ENCODE measurements around the gene SFXN5. TPM values are rescaled to one million over a fixed set of nuclear protein-coding genes. Genes with fewer than 3 reads are reported as not detected.

The SFXN5 gene
- total RNA-seq, 2 donors from 2014 or later, result 7.6 to 10.3 TPM

- Mint-ChIP-seq H3K27me3 (no peaks in the 10 kb centered on the region), H3K9me3 (no peaks in the 10 kb centered on the region), H3K36me3 (ENCODE audit: low read depth) (no peaks in the 10 kb centered on the region), H3K4me1 (no peaks in the 10 kb centered on the region), H3K27ac (no peak overlapping the region), H3K4me3 (no peak overlapping the region)
- no peak for ATAC-seq (replicated peaks)
Observed at GRCh38 chr2:73008766-73009135, 62.8 kb downstream of the SFXN5 start.

- Mint-ChIP-seq H3K36me3 (ENCODE audit: low read depth) (no peaks in the 10 kb centered on the region), H3K27me3 (no peaks in the 10 kb centered on the region), H3K4me1 (no peaks in the 10 kb centered on the region), H3K27ac (no peak overlapping the region), H3K9me3 (no peaks in the 10 kb centered on the region), H3K4me3 (no peak overlapping the region)
- no peak for ATAC-seq (replicated peaks)
Observed at GRCh38 chr2:73007991-73008765, 63.3 kb downstream of the SFXN5 start.

GRCh38 chr2:73006969-73007710 lies 64.4 kb downstream of the SFXN5 start:
- Mint-ChIP-seq H3K9me3 (no peaks in the 10 kb centered on the region), H3K4me3 (no peak overlapping the region), H3K36me3 (ENCODE audit: low read depth) (no peaks in the 10 kb centered on the region), H3K4me1 (no peaks in the 10 kb centered on the region), H3K27ac (no peak overlapping the region), H3K27me3 (no peaks in the 10 kb centered on the region)
- no peak for ATAC-seq (replicated peaks)

GRCh38 chr2:73004889-73005596 lies 66.5 kb downstream of the SFXN5 start:
- Mint-ChIP-seq H3K9me3 (no peaks in the 10 kb centered on the region), H3K27ac (no peak overlapping the region), H3K27me3 (no peaks in the 10 kb centered on the region), H3K36me3 (ENCODE audit: low read depth) (no peaks in the 10 kb centered on the region), H3K4me1 (no peaks in the 10 kb centered on the region), H3K4me3 (no peak overlapping the region)
- ATAC-seq (replicated peaks), result no peak

GRCh38 chr2:73004466-73004865 lies 67.0 kb downstream of the SFXN5 start:
- Mint-ChIP-seq H3K27ac (no peak overlapping the region), H3K9me3 (no peaks in the 10 kb centered on the region), H3K4me3 (no peak overlapping the region), H3K36me3 (ENCODE audit: low read depth) (no peaks in the 10 kb centered on the region), H3K27me3 (no peaks in the 10 kb centered on the region), H3K4me1 (no peaks in the 10 kb centered on the region)
- no peak for ATAC-seq (replicated peaks)

- Mint-ChIP-seq H3K27ac (no peak overlapping the region), H3K36me3 (ENCODE audit: low read depth) (no peaks in the 10 kb centered on the region), H3K4me1 (no peaks in the 10 kb centered on the region), H3K9me3 (no peaks in the 10 kb centered on the region), H3K4me3 (no peak overlapping the region), H3K27me3 (no peaks in the 10 kb centered on the region)
- no peak for ATAC-seq (replicated peaks)
Observed at GRCh38 chr2:73003027-73003426, 68.5 kb downstream of the SFXN5 start.

GRCh38 chr2:73000808-73001570 lies 70.5 kb downstream of the SFXN5 start:
- Mint-ChIP-seq H3K4me1 (no peaks in the 10 kb centered on the region), H3K27ac (no peak overlapping the region), H3K27me3 (no peaks in the 10 kb centered on the region), H3K9me3 (no peaks in the 10 kb centered on the region), H3K4me3 (no peak overlapping the region), H3K36me3 (ENCODE audit: low read depth) (no peaks in the 10 kb centered on the region)
- no peak for ATAC-seq (replicated peaks)

- H3K4me1 Mint-ChIP-seq, result no peaks in the 10 kb centered on the region
- no peaks in the 10 kb centered on the region for H3K36me3 Mint-ChIP-seq (ENCODE audit: low read depth)
- no peak overlapping the region for H3K27ac Mint-ChIP-seq
- H3K4me3 Mint-ChIP-seq, result no peak overlapping the region
- no peaks in the 10 kb centered on the region for H3K27me3 Mint-ChIP-seq
- ATAC-seq (replicated peaks), result peak; percentile 78
- no peaks in the 10 kb centered on the region for H3K9me3 Mint-ChIP-seq
Observed at GRCh38 chr2:72999729-73000725, 71.5 kb downstream of the SFXN5 start.

- Mint-ChIP-seq H3K4me1 (no peaks in the 10 kb centered on the region), H3K27me3 (no peaks in the 10 kb centered on the region), H3K27ac (peak overlapping the region; percentile 36), H3K4me3 (no peak overlapping the region), H3K36me3 (ENCODE audit: low read depth) (no peaks in the 10 kb centered on the region), H3K9me3 (no peaks in the 10 kb centered on the region)
- no peak for ATAC-seq (replicated peaks)
Observed at GRCh38 chr2:72998724-72999123, 72.8 kb downstream of the SFXN5 start.

GRCh38 chr2:72998234-72998651 lies 73.3 kb downstream of the SFXN5 start:
- H3K27me3 Mint-ChIP-seq, result no peaks in the 10 kb centered on the region
- no peak overlapping the region for H3K4me3 Mint-ChIP-seq
- no peaks in the 10 kb centered on the region for H3K4me1 Mint-ChIP-seq
- no peak overlapping the region for H3K27ac Mint-ChIP-seq
- H3K9me3 Mint-ChIP-seq, result no peaks in the 10 kb centered on the region
- ATAC-seq (replicated peaks), result no peak
- H3K36me3 Mint-ChIP-seq (ENCODE audit: low read depth), result no peaks in the 10 kb centered on the region

- Mint-ChIP-seq H3K9me3 (no peaks in the 10 kb centered on the region), H3K27me3 (no peaks in the 10 kb centered on the region), H3K36me3 (ENCODE audit: low read depth) (no peaks in the 10 kb centered on the region), H3K4me1 (no peaks in the 10 kb centered on the region), H3K27ac (no peak overlapping the region), H3K4me3 (no peak overlapping the region)
- no peak for ATAC-seq (replicated peaks)
Observed at GRCh38 chr2:72996117-72996502, 75.4 kb downstream of the SFXN5 start.

GRCh38 chr2:72995430-72996116 lies 75.9 kb downstream of the SFXN5 start:
- ATAC-seq (replicated peaks), result no peak
- H3K27me3 Mint-ChIP-seq, result no peaks in the 10 kb centered on the region

GRCh38 chr2:72994991-72995380 lies 76.5 kb downstream of the SFXN5 start:
- H3K27ac Mint-ChIP-seq, result no peak overlapping the region
- ATAC-seq (replicated peaks), result no peak
- H3K36me3 Mint-ChIP-seq (ENCODE audit: low read depth), result no peaks in the 10 kb centered on the region
- H3K27me3 Mint-ChIP-seq, result no peaks in the 10 kb centered on the region
- no peak overlapping the region for H3K4me3 Mint-ChIP-seq
- no peaks in the 10 kb centered on the region for H3K4me1 Mint-ChIP-seq
- no peaks in the 10 kb centered on the region for H3K9me3 Mint-ChIP-seq

More at GRCh38 chr2:72995430-72996116, 75.9 kb downstream of the SFXN5 start:
- Mint-ChIP-seq H3K4me1 (no peaks in the 10 kb centered on the region), H3K27ac (no peak overlapping the region), H3K9me3 (no peaks in the 10 kb centered on the region), H3K4me3 (no peak overlapping the region), H3K36me3 (ENCODE audit: low read depth) (no peaks in the 10 kb centered on the region)
